Suprapubic skin (tissue), 4 donors: ENCODE data around the gene OSBPL6.

ENCODE experiments used
- EP300 ChIP-seq: sonication (generic); formaldehyde crosslinking; IDR thresholded peaks from one replicate; pipeline ENCODE4 v1.6.1; 2017; ENCODE audit warnings: antibody characterized with exemption
- POLR2A ChIP-seq, 2 donors: fragments of 450-650 bp; IDR thresholded peaks; one replicate each; pipeline ENCODE4 v1.6.1; 2017; ENCODE audit warnings: antibody characterized with exemption in 2 of 2, mild to moderate bottlenecking in 2 of 2, moderate library complexity in 2 of 2
- POLR2AphosphoS5 ChIP-seq, 3 donors: sonication (generic); formaldehyde crosslinking; IDR thresholded peaks; one replicate each; pipeline ENCODE4 v1.6.1; 2017; ENCODE audit warnings: antibody characterized with exemption in 3 of 3
- TF ChIP-seq, protein P1 (sequence below), 2 donors: fragments of 200-600 bp in 1 of 2; fragments of 450-650 bp in 1 of 2; sonication (generic) in 1 of 2; IDR thresholded peaks; one replicate each; pipeline ENCODE4 v1.5.1; 2016 to 2019; ENCODE audit warnings: antibody characterized with exemption in 2 of 2, mild to moderate bottlenecking in 1 of 2, moderate library complexity in 1 of 2

DNA sequence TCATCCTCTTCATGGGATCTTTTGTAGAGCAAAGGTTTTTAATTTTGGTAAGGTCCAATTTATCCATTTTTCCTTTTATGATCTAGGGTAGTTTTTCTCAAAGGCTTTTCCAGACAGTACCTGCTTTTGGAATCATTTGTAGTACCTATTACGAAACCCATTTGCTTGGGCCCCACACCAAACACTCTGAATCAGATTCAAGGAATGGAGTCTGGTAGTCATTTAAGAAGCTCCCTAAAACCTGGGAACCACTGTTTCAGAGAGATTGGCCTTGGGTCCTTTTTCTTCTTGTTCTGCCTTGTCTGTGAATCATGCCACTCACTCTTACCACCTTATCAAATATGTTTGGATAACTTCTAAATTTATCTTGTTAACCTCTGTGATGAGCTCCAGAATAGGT, 40.3 kb downstream of the OSBPL6 start:
- TF ChIP-seq, protein P1, sequence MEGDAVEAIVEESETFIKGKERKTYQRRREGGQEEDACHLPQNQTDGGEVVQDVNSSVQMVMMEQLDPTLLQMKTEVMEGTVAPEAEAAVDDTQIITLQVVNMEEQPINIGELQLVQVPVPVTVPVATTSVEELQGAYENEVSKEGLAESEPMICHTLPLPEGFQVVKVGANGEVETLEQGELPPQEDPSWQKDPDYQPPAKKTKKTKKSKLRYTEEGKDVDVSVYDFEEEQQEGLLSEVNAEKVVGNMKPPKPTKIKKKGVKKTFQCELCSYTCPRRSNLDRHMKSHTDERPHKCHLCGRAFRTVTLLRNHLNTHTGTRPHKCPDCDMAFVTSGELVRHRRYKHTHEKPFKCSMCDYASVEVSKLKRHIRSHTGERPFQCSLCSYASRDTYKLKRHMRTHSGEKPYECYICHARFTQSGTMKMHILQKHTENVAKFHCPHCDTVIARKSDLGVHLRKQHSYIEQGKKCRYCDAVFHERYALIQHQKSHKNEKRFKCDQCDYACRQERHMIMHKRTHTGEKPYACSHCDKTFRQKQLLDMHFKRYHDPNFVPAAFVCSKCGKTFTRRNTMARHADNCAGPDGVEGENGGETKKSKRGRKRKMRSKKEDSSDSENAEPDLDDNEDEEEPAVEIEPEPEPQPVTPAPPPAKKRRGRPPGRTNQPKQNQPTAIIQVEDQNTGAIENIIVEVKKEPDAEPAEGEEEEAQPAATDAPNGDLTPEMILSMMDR (IDR thresholded peaks at IDR 0.05) = no peak
- TF ChIP-seq POLR2A (IDR thresholded peaks at IDR 0.05) = no peak
- TF ChIP-seq EP300 = no peak
- no peak for TF ChIP-seq POLR2AphosphoS5 (IDR thresholded peaks at IDR 0.05)
